ENCODE measurements around the gene GOLGA7B.

GRCh38 chr10:97866524-97867219 is 17.0 kb downstream of the GOLGA7B start:
- TF ChIP-seq, protein P1, sequence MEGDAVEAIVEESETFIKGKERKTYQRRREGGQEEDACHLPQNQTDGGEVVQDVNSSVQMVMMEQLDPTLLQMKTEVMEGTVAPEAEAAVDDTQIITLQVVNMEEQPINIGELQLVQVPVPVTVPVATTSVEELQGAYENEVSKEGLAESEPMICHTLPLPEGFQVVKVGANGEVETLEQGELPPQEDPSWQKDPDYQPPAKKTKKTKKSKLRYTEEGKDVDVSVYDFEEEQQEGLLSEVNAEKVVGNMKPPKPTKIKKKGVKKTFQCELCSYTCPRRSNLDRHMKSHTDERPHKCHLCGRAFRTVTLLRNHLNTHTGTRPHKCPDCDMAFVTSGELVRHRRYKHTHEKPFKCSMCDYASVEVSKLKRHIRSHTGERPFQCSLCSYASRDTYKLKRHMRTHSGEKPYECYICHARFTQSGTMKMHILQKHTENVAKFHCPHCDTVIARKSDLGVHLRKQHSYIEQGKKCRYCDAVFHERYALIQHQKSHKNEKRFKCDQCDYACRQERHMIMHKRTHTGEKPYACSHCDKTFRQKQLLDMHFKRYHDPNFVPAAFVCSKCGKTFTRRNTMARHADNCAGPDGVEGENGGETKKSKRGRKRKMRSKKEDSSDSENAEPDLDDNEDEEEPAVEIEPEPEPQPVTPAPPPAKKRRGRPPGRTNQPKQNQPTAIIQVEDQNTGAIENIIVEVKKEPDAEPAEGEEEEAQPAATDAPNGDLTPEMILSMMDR (conservative IDR thresholded peaks at IDR 0.05), result no peak
- TF ChIP-seq EZH2 (IDR thresholded peaks at IDR 0.05; ENCODE audit: low read depth), result no peak
